ENCODE data around the gene MAP3K2.
"Not testable (repeated sequence)": the region's sequence is repeated elsewhere in the genome, so short reads cannot be mapped to it uniquely, and the experiment has no call there.

Gene MAP3K2

GRCh38 chr2:127413782-127414637 lies 26.2 kb upstream of the MAP3K2 start:
- Histone ChIP-seq H3K27ac (ENCODE audit: low read depth, low read length) (no peak overlapping the region), H2AK5ac (ENCODE audit: low read length) (no peak overlapping the region), H3K9ac (ENCODE audit: low read length) (no peak overlapping the region), H3K4me2 (ENCODE audit: low read length) (no peak overlapping the region), H2BK120ac (ENCODE audit: low read depth, low read length) (no peak overlapping the region), H3K56ac (ENCODE audit: low read length) (no peak overlapping the region), H2BK5ac (ENCODE audit: low read length) (no peak overlapping the region), H4K5ac (ENCODE audit: low read length) (no peak overlapping the region), H3K27me3 (ENCODE audit: insufficient read depth, low read length, poor library complexity) (no peaks in the 10 kb centered on the region), H3K23ac (ENCODE audit: low read length) (no peak overlapping the region), H3K79me1 (ENCODE audit: low read length) (no peaks in the 10 kb centered on the region), H3K4me1 (ENCODE audit: control insufficient read depth, low read depth, low read length) (no peaks in the 10 kb centered on the region), H2BK15ac (replicated peaks; ENCODE audit: low read depth) (no peak overlapping the region), H3K79me2 (ENCODE audit: control insufficient read depth, insufficient read depth, low read length) (no peaks in the 10 kb centered on the region), H3K4ac (ENCODE audit: low read depth, low read length) (no peak overlapping the region), H3K4me3 (ENCODE audit: low read length) (no peak overlapping the region), H3K18ac (ENCODE audit: low read length) (no peak overlapping the region), H3K36me3 (ENCODE audit: control insufficient read depth, insufficient read depth, low read length) (no peaks in the 10 kb centered on the region), H4K8ac (ENCODE audit: low read depth, low read length) (no peak overlapping the region)
- no CpG with 5 or more reads among the region's 8 CpGs for WGBS (ENCODE audit: extremely low coverage, insufficient coverage, low lambda C conversion rate)
- DNase-seq, result no peak

- no peak overlapping the region for H3K27ac ChIP-seq (ENCODE audit: low read depth, low read length)
- no peaks in the 10 kb centered on the region for H3K27me3 ChIP-seq (ENCODE audit: insufficient read depth, low read length, poor library complexity)
- no peak overlapping the region for H3K23ac ChIP-seq (ENCODE audit: low read length)
- H4K5ac ChIP-seq (ENCODE audit: low read length), result no peak overlapping the region
- no peak overlapping the region for H4K8ac ChIP-seq (ENCODE audit: low read depth, low read length)
- no peak overlapping the region for H2BK15ac ChIP-seq (replicated peaks; ENCODE audit: low read depth)
- no CpG with 5 or more reads among the region's 3 CpGs for WGBS (ENCODE audit: extremely low coverage, insufficient coverage, low lambda C conversion rate)
- DNase-seq, result no peak
- peaks cover 2% of the 10 kb centered on the region for H3K4me1 ChIP-seq (ENCODE audit: control insufficient read depth, low read depth, low read length)
- no peaks in the 10 kb centered on the region for H3K79me2 ChIP-seq (ENCODE audit: control insufficient read depth, insufficient read depth, low read length)
- H3K56ac ChIP-seq (ENCODE audit: low read length), result no peak overlapping the region
- no peak overlapping the region for H3K9ac ChIP-seq (ENCODE audit: low read length)
- H3K4me3 ChIP-seq (ENCODE audit: low read length), result no peak overlapping the region
- H2AK5ac ChIP-seq (ENCODE audit: low read length), result no peak overlapping the region
- H2BK5ac ChIP-seq (ENCODE audit: low read length), result no peak overlapping the region
- H3K18ac ChIP-seq (ENCODE audit: low read length), result no peak overlapping the region
- H3K4ac ChIP-seq (ENCODE audit: low read depth, low read length), result no peak overlapping the region
- no peaks in the 10 kb centered on the region for H3K79me1 ChIP-seq (ENCODE audit: low read length)
- H3K4me2 ChIP-seq (ENCODE audit: low read length), result no peak overlapping the region
- H3K36me3 ChIP-seq (ENCODE audit: control insufficient read depth, insufficient read depth, low read length), result no peaks in the 10 kb centered on the region
- no peak overlapping the region for H2BK120ac ChIP-seq (ENCODE audit: low read depth, low read length)
These were observed 25.4 kb upstream of the MAP3K2 start for GRCh38 chr2:127413200-127413599.

GRCh38 chr2:127411653-127412369 lies 24.0 kb upstream of the MAP3K2 start:
- Histone ChIP-seq H3K4me3 (ENCODE audit: low read length) (no peak overlapping the region), H3K18ac (ENCODE audit: low read length) (no peak overlapping the region), H3K27ac (ENCODE audit: low read depth, low read length) (no peak overlapping the region), H3K79me1 (ENCODE audit: low read length) (no peaks in the 10 kb centered on the region), H4K5ac (ENCODE audit: low read length) (no peak overlapping the region), H4K8ac (ENCODE audit: low read depth, low read length) (no peak overlapping the region), H2AK5ac (ENCODE audit: low read length) (no peak overlapping the region), H3K56ac (ENCODE audit: low read length) (no peak overlapping the region), H2BK15ac (replicated peaks; ENCODE audit: low read depth) (no peak overlapping the region), H3K23ac (ENCODE audit: low read length) (no peak overlapping the region), H2BK5ac (ENCODE audit: low read length) (no peak overlapping the region), H3K36me3 (ENCODE audit: control insufficient read depth, insufficient read depth, low read length) (no peaks in the 10 kb centered on the region), H3K4me2 (ENCODE audit: low read length) (no peak overlapping the region), H3K27me3 (ENCODE audit: insufficient read depth, low read length, poor library complexity) (no peaks in the 10 kb centered on the region), H3K79me2 (ENCODE audit: control insufficient read depth, insufficient read depth, low read length) (no peaks in the 10 kb centered on the region), H2BK120ac (ENCODE audit: low read depth, low read length) (no peak overlapping the region), H3K4ac (ENCODE audit: low read depth, low read length) (no peak overlapping the region), H3K9ac (ENCODE audit: low read length) (no peak overlapping the region), H3K4me1 (ENCODE audit: control insufficient read depth, low read depth, low read length) (peaks cover 2% of the 10 kb centered on the region)
- DNase-seq, result no peak
- WGBS (ENCODE audit: extremely low coverage, insufficient coverage, low lambda C conversion rate), result no CpG with 5 or more reads among the region's 12 CpGs

- Histone ChIP-seq H3K27me3 (ENCODE audit: insufficient read depth, low read length, poor library complexity) (no peaks in the 10 kb centered on the region), H3K79me1 (ENCODE audit: low read length) (no peaks in the 10 kb centered on the region), H2BK120ac (ENCODE audit: low read depth, low read length) (no peak overlapping the region), H3K4me1 (ENCODE audit: control insufficient read depth, low read depth, low read length) (peaks cover 2% of the 10 kb centered on the region), H3K23ac (ENCODE audit: low read length) (no peak overlapping the region), H3K56ac (ENCODE audit: low read length) (no peak overlapping the region), H3K79me2 (ENCODE audit: control insufficient read depth, insufficient read depth, low read length) (no peaks in the 10 kb centered on the region), H4K8ac (ENCODE audit: low read depth, low read length) (no peak overlapping the region), H3K18ac (ENCODE audit: low read length) (no peak overlapping the region), H3K4me3 (ENCODE audit: low read length) (no peak overlapping the region), H3K36me3 (ENCODE audit: control insufficient read depth, insufficient read depth, low read length) (no peaks in the 10 kb centered on the region), H3K9ac (ENCODE audit: low read length) (no peak overlapping the region), H4K5ac (ENCODE audit: low read length) (no peak overlapping the region), H2AK5ac (ENCODE audit: low read length) (no peak overlapping the region), H2BK15ac (replicated peaks; ENCODE audit: low read depth) (no peak overlapping the region), H3K4me2 (ENCODE audit: low read length) (no peak overlapping the region), H3K4ac (ENCODE audit: low read depth, low read length) (no peak overlapping the region), H2BK5ac (ENCODE audit: low read length) (no peak overlapping the region), H3K27ac (ENCODE audit: low read depth, low read length) (no peak overlapping the region)
- WGBS (ENCODE audit: extremely low coverage, insufficient coverage, low lambda C conversion rate), result no CpG with 5 or more reads among the region's 6 CpGs
- DNase-seq, result no peak
These were observed 23.3 kb upstream of the MAP3K2 start for GRCh38 chr2:127410871-127411652.

- H3K23ac ChIP-seq (ENCODE audit: low read length); H3K4me3 ChIP-seq (ENCODE audit: low read length); H2AK5ac ChIP-seq (ENCODE audit: low read length); H3K27ac ChIP-seq (ENCODE audit: low read depth, low read length); H4K5ac ChIP-seq (ENCODE audit: low read length); H3K18ac ChIP-seq (ENCODE audit: low read length); DNase-seq; H3K36me3 ChIP-seq (ENCODE audit: control insufficient read depth, insufficient read depth, low read length); H3K4me1 ChIP-seq (ENCODE audit: control insufficient read depth, low read depth, low read length); H3K4ac ChIP-seq (ENCODE audit: low read depth, low read length); H3K27me3 ChIP-seq (ENCODE audit: insufficient read depth, low read length, poor library complexity); H3K79me1 ChIP-seq (ENCODE audit: low read length); H3K56ac ChIP-seq (ENCODE audit: low read length); H3K79me2 ChIP-seq (ENCODE audit: control insufficient read depth, insufficient read depth, low read length); H2BK120ac ChIP-seq (ENCODE audit: low read depth, low read length); H4K8ac ChIP-seq (ENCODE audit: low read depth, low read length); H3K4me2 ChIP-seq (ENCODE audit: low read length); H3K9ac ChIP-seq (ENCODE audit: low read length); H2BK5ac ChIP-seq (ENCODE audit: low read length); H2BK15ac ChIP-seq (replicated peaks; ENCODE audit: low read depth): not testable (repeated sequence)
- no CpG with 5 or more reads among the region's 8 CpGs for WGBS (ENCODE audit: extremely low coverage, insufficient coverage, low lambda C conversion rate)
These were observed 21.9 kb upstream of the MAP3K2 start for GRCh38 chr2:127409716-127410115.

All from mesendoderm (in vitro differentiated cells).